ENCODE measurements around the gene MPO.

GRCh38 chr17:58305626-58306025 is 24.9 kb upstream of the MPO start:
- no peak for TF ChIP-seq POLR2A (IDR thresholded peaks at IDR 0.05)
- no peak for TF ChIP-seq CTCF (IDR thresholded peaks at IDR 0.05)

Measured in vagina (tissue), 2 donors.